Hepatocyte (in vitro differentiated cells): ENCODE data around the gene SCN7A. TPM values are rescaled to one million over a fixed set of nuclear protein-coding genes. Genes with fewer than 3 reads are reported as not detected.

Experiments used
- DNase-seq: peaks from one replicate; pipeline ENCODE4 v3.0.0-alpha.2; 2016; ENCODE audit warnings: low spot score
- H2AFZ ChIP-seq: fragments of 200-600 bp; sonication (generic); 2 replicates; pipeline ENCODE4 v1.6.0; 2016; ENCODE audit warnings: antibody characterized with exemption, mild to moderate bottlenecking
- H3K27ac ChIP-seq: fragments of 200-600 bp; sonication (generic); 2 replicates; pipeline ENCODE4 v1.5.1; 2016; ENCODE audit warnings: mild to moderate bottlenecking
- H3K27me3 ChIP-seq: fragments of 200-600 bp; sonication (generic); 2 replicates; pipeline ENCODE4 v1.6.1; 2016
- H3K36me3 ChIP-seq: fragments of 200-600 bp; sonication (generic); replicated peaks from 2 replicates; pipeline ENCODE4 v1.5.1; 2016; ENCODE audit warnings: low read depth; ENCODE audit not compliant: insufficient read depth
- H3K4me1 ChIP-seq: fragments of 200-600 bp; sonication (generic); 2 replicates; pipeline ENCODE4 v1.5.1; 2016; ENCODE audit warnings: mild to moderate bottlenecking, moderate library complexity; ENCODE audit not compliant: insufficient read depth
- H3K4me2 ChIP-seq: fragments of 200-600 bp; sonication (generic); 2 replicates; pipeline ENCODE4 v1.6.0; 2016
- H3K4me3 ChIP-seq: fragments of 200-600 bp; sonication (generic); 2 replicates; pipeline ENCODE4 v1.5.1; 2016; ENCODE audit warnings: mild to moderate bottlenecking
- H3K79me2 ChIP-seq: fragments of 200-600 bp; sonication (generic); 2 replicates; pipeline ENCODE4 v1.6.0; 2017; ENCODE audit warnings: mild to moderate bottlenecking
- H3K9me2 ChIP-seq: fragments of 200-600 bp; sonication (generic); replicated peaks from 2 replicates; pipeline ENCODE4 v1.6.0; 2017; ENCODE audit warnings: mild to moderate bottlenecking; ENCODE audit not compliant: insufficient read depth
- H3K9me3 ChIP-seq: fragments of 200-600 bp; sonication (generic); 2 replicates; pipeline ENCODE4 v1.5.1; 2016; ENCODE audit warnings: low read depth, mild to moderate bottlenecking
- H4K20me1 ChIP-seq: fragments of 200-600 bp; sonication (generic); 2 replicates; pipeline ENCODE4 v1.6.0; 2016; ENCODE audit warnings: mild to moderate bottlenecking; ENCODE audit not compliant: insufficient read depth, poor library complexity, severe bottlenecking
- CTCF ChIP-seq: fragments of 200-600 bp; sonication (generic); IDR thresholded peaks from 2 replicates; pipeline ENCODE4 v1.5.1; 2016; ENCODE audit warnings: antibody characterized with exemption, mild to moderate bottlenecking; ENCODE audit not compliant: poor library complexity
- EZH2 ChIP-seq: fragments of 200-600 bp; sonication (generic); IDR thresholded peaks from 2 replicates; pipeline ENCODE4 v1.6.1; 2016; ENCODE audit warnings: antibody characterized with exemption, mild to moderate bottlenecking, borderline replicate concordance
- EZH2phosphoT487 ChIP-seq: fragments of 200-600 bp; sonication (generic); IDR thresholded peaks from one replicate; pipeline ENCODE4 v1.6.1; 2018; ENCODE audit warnings: antibody characterized with exemption, mild to moderate bottlenecking, low read depth, moderate library complexity; ENCODE audit not compliant: unreplicated experiment, severe bottlenecking
- WGBS: methylation state at CpG from one replicate; pipeline ENCODE4 v1.1.6; 2016; ENCODE audit warnings: low lambda C conversion rate; ENCODE audit errors: missing lambda C conversion rate; 5-methylcytosine and 5-hydroxymethylcytosine counted together
- polyA plus RNA-seq: library from polyadenylated mRNA; unstranded; fragments of >200 nt; fragmentation: Nextera tagmentation; extraction: Ambion mirVana; gene quantifications from 2 replicates; pipeline ENCODE4 v1.2.1, GENCODE V29; 2016
- total RNA-seq: library from RNA; depleted of rRNA; stranded (reverse); fragments of >200 nt; gene quantifications from 2 replicates; pipeline ENCODE4 v1.2.3, GENCODE V29; 2014

SCN7A gene
- total and polyA plus RNA-seq, 2 experiments from 2014 or later, result 0.29 to 5.0 TPM

DNA sequence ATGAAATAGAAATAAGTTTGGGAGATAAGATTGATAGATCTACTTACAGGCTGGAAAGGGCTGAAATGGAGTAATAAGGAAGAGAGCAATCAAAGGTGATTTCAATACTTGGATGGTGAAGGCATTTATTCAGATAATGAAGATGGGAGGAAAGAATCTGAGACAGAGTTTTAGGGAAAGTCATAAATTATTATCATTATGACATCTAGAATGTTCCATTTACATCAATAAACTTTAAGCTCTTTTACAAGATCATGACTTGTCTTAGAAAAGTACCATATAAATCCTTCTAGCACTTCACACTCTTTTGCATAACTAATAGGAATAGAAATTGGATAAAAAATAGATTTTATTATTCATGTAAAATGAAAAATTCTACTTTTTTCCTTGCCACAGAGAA is 120.5 kb downstream of the SCN7A start:
- no peaks in the 10 kb centered on the region for H3K4me1 ChIP-seq
- no peaks in the 10 kb centered on the region for H3K79me2 ChIP-seq

GRCh38 chr2:166373105-166373504 is 120.9 kb downstream of the SCN7A start:
- 42% methylated on average over 2 of the region's 2 CpGs for WGBS

More for the DNA sequence above, 120.5 kb downstream of the SCN7A start:
- H4K20me1 ChIP-seq, result no peaks in the 10 kb centered on the region
- H3K27ac ChIP-seq, result no peak overlapping the region
- no peaks in the 10 kb centered on the region for H3K9me2 ChIP-seq
- no peak overlapping the region for H3K4me3 ChIP-seq
- no peak for DNase-seq
- TF ChIP-seq EZH2phosphoT487, result no peak
- no peak for TF ChIP-seq EZH2
- TF ChIP-seq CTCF, result no peak
- H2AFZ ChIP-seq, result no peak overlapping the region
- no peaks in the 10 kb centered on the region for H3K9me3 ChIP-seq
- no peaks in the 10 kb centered on the region for H3K27me3 ChIP-seq
- H3K4me2 ChIP-seq, result no peak overlapping the region
- no peaks in the 10 kb centered on the region for H3K36me3 ChIP-seq

GRCh38 chr2:166372046-166372445 is 122.0 kb downstream of the SCN7A start:
- H3K9me2 ChIP-seq, result no peaks in the 10 kb centered on the region
- no peaks in the 10 kb centered on the region for H3K4me1 ChIP-seq
- no peak overlapping the region for H3K4me3 ChIP-seq
- no peaks in the 10 kb centered on the region for H3K27me3 ChIP-seq
- no peaks in the 10 kb centered on the region for H3K79me2 ChIP-seq
- H3K27ac ChIP-seq, result no peak overlapping the region
- no peak overlapping the region for H3K4me2 ChIP-seq
- TF ChIP-seq EZH2 (no peak), EZH2phosphoT487 (no peak), CTCF (no peak)
- 47% methylated on average over 2 of the region's 2 CpGs for WGBS
- DNase-seq, result peak; percentile 5
- no peak overlapping the region for H2AFZ ChIP-seq
- H4K20me1 ChIP-seq, result no peaks in the 10 kb centered on the region
- H3K9me3 ChIP-seq, result no peaks in the 10 kb centered on the region
- no peaks in the 10 kb centered on the region for H3K36me3 ChIP-seq

More at GRCh38 chr2:166373105-166373504, 120.9 kb downstream of the SCN7A start:
- Histone ChIP-seq H3K79me2 (no peaks in the 10 kb centered on the region), H3K4me3 (no peak overlapping the region), H3K27ac (no peak overlapping the region), H3K4me2 (no peak overlapping the region), H3K4me1 (no peaks in the 10 kb centered on the region), H3K9me3 (no peaks in the 10 kb centered on the region), H4K20me1 (no peaks in the 10 kb centered on the region), H3K9me2 (no peaks in the 10 kb centered on the region), H3K27me3 (no peaks in the 10 kb centered on the region), H3K36me3 (no peaks in the 10 kb centered on the region), H2AFZ (no peak overlapping the region)
- DNase-seq, result no peak
- TF ChIP-seq EZH2 (no peak), CTCF (no peak), EZH2phosphoT487 (no peak)
